Thoracic aorta (tissue), 2 donors: Measurements from ENCODE around the gene TNNI3K. TPM values are rescaled to one million over a fixed set of nuclear protein-coding genes. Genes with fewer than 3 reads are reported as not detected.

Experiments used
- ATAC-seq: fragments of 150-250 bp; one replicate; pipeline ENCODE4 v1.8.0; 2017; ENCODE audit warnings: low read depth; ENCODE audit not compliant: insufficient number of reproducible peaks, low FRiP score
- DNase-seq: peaks from one replicate; pipeline ENCODE4 v3.0.0-alpha.2; 2020; ENCODE audit warnings: low spot score
- H3K27ac ChIP-seq, 2 donors: fragments of 200-600 bp; sonication (generic); 1 replicate in 1 of 2; 2 replicates in 1 of 2; pipeline ENCODE4 v1.5.1; 2016; ENCODE audit warnings: mild to moderate bottlenecking in 2 of 2, moderate library complexity in 2 of 2
- H3K27me3 ChIP-seq: fragments of 200-600 bp; sonication (generic); replicated peaks from 2 replicates; pipeline ENCODE4 v1.6.0; 2016; ENCODE audit warnings: mild to moderate bottlenecking; ENCODE audit not compliant: insufficient read depth
- H3K36me3 ChIP-seq: fragments of 200-600 bp; sonication (generic); one replicate; pipeline ENCODE4 v1.5.1; 2016
- H3K4me1 ChIP-seq, 2 donors: fragments of 200-600 bp; sonication (generic); 1 replicate in 1 of 2; 2 replicates in 1 of 2; pipeline versions ENCODE4 v1.5.1 to v1.6.0; 2016; ENCODE audit warnings: low read depth in 2 of 2, mild to moderate bottlenecking in 1 of 2; ENCODE audit not compliant: control insufficient read depth in 1 of 2
- H3K4me3 ChIP-seq: fragments of 200-600 bp; sonication (generic); 2 replicates; pipeline ENCODE4 v1.5.1; 2016; ENCODE audit warnings: mild to moderate bottlenecking
- H3K9me3 ChIP-seq: fragments of 200-600 bp; sonication (generic); 2 replicates; pipeline ENCODE4 v1.5.1; 2016
- CTCF ChIP-seq: fragments of 200-600 bp; sonication (generic); IDR thresholded peaks from one replicate; pipeline ENCODE4 v1.5.1; 2019; ENCODE audit warnings: antibody characterized with exemption
- total RNA-seq, 2 donors: library from RNA; depleted of rRNA; stranded (reverse); fragments of >200 nt; gene quantifications; one replicate each; pipeline versions ENCODE4 v1.1.0 to v1.2.3, GENCODE V29; 2016

TNNI3K gene
- total RNA-seq, 2 donors from 2014 or later: 6.6 to 9.7 TPM

GRCh38 chr1:74470936-74471335 lies 235.7 kb downstream of the TNNI3K start:
- ATAC-seq (no peak), DNase-seq (no peak)
- no peaks in the 10 kb centered on the region for H3K27me3 ChIP-seq
- no peaks in the 10 kb centered on the region for H3K9me3 ChIP-seq
- H3K36me3 ChIP-seq: no peaks in the 10 kb centered on the region
- H3K4me3 ChIP-seq: peak overlapping the region; percentile 21
- no peak for TF ChIP-seq CTCF
- H3K27ac ChIP-seq: peak overlapping the region in 1 of 2 donors; percentile 39
- peaks cover 13 to 31% of the 10 kb centered on the region in 2 donors for H3K4me1 ChIP-seq

GRCh38 chr1:74471470-74471869 lies 236.3 kb downstream of the TNNI3K start:
- ATAC-seq: no peak
- Histone ChIP-seq H3K4me1 (peaks cover 13 to 31% of the 10 kb centered on the region in 2 donors), H3K27ac (no peak overlapping the region), H3K9me3 (no peaks in the 10 kb centered on the region), H3K36me3 (no peaks in the 10 kb centered on the region), H3K27me3 (no peaks in the 10 kb centered on the region), H3K4me3 (no peak overlapping the region)
- TF ChIP-seq CTCF: no peak
- no peak for DNase-seq

GRCh38 chr1:74474585-74474984 lies 239.4 kb downstream of the TNNI3K start:
- Histone ChIP-seq H3K4me1 (peaks cover 8 to 25% of the 10 kb centered on the region in 2 donors), H3K27ac (no peak overlapping the region), H3K27me3 (no peaks in the 10 kb centered on the region), H3K9me3 (no peaks in the 10 kb centered on the region), H3K36me3 (no peaks in the 10 kb centered on the region), H3K4me3 (no peak overlapping the region)
- DNase-seq (no peak), ATAC-seq (no peak)
- TF ChIP-seq CTCF: no peak

GRCh38 chr1:74478979-74479378 lies 243.8 kb downstream of the TNNI3K start:
- Histone ChIP-seq H3K27me3 (no peaks in the 10 kb centered on the region), H3K27ac (no peak overlapping the region), H3K4me1 (no peaks in the 10 kb centered on the region), H3K36me3 (no peaks in the 10 kb centered on the region), H3K9me3 (no peaks in the 10 kb centered on the region), H3K4me3 (no peak overlapping the region)
- TF ChIP-seq CTCF: no peak
- ATAC-seq (no peak), DNase-seq (no peak)

- no peaks in the 10 kb centered on the region for H3K36me3 ChIP-seq
- H3K9me3 ChIP-seq: no peaks in the 10 kb centered on the region
- H3K4me1 ChIP-seq: no peaks in the 10 kb centered on the region
- H3K27me3 ChIP-seq: no peaks in the 10 kb centered on the region
- no peak overlapping the region for H3K27ac ChIP-seq
- DNase-seq: no peak
- no peak for TF ChIP-seq CTCF
- no peak overlapping the region for H3K4me3 ChIP-seq
- no peak for ATAC-seq
Observed at GRCh38 chr1:74480068-74480467, 244.9 kb downstream of the TNNI3K start.
